ENCODE results near the gene SGSM2.

SGSM2 gene

DNA sequence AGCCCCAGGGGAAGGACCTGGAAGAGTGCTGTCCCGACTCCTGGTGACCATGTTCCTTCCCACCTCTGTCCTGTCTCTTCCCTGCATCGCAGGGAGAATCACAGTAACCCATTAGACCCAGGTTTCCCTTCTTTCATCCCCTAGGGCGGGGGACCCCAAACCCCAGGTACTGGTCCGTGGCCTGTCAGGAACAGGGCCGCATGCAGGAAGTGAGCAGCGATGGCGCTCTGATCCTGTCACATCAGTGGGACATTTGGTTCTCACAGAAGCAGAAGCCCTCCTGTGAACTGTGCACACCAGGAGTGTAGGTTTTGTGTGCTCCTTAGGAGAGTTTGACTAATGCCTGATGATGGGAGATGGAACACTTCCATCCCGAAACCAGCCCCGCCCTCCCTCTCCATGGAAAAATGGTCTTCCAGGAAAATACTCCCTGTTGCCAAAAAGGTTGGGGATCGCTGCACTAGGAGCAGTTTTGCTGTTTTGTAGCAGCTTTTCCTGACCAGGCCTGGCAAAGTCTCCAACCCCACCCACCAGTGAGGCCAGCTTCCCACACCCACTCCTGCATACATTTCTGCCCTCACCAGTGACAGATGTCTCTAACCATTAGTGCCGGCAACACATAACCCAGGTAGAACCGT is 53.0 kb downstream of the SGSM2 start:
- H3K27ac ChIP-seq (ENCODE audit: low read depth, low read length) = no peak overlapping the region
- no peaks in the 10 kb centered on the region for H3K9me2 ChIP-seq (replicated peaks; ENCODE audit: control insufficient read depth, low read length)
- H3K4me1 ChIP-seq (ENCODE audit: control insufficient read depth, low read length) = peaks cover 25% of the 10 kb centered on the region
- no peaks in the 10 kb centered on the region for H3K9me3 ChIP-seq (ENCODE audit: control insufficient read depth, insufficient read depth, low read length)
- no peaks in the 10 kb centered on the region for H4K20me1 ChIP-seq (ENCODE audit: control insufficient read depth, insufficient read depth, low read depth, low read length)
- peaks cover 21% of the 10 kb centered on the region for H3K36me3 ChIP-seq (ENCODE audit: control insufficient read depth, low read length)
- no peak overlapping the region for H3K4me3 ChIP-seq (ENCODE audit: low read length)
- H3F3A ChIP-seq (ENCODE audit: control insufficient read depth, insufficient read depth) = peaks cover 6% of the 10 kb centered on the region
- peak overlapping the region; percentile 88; the same call in 1 of the 2 replicates for H3K4me2 ChIP-seq (ENCODE audit: low read length)
- TF ChIP-seq, protein P1, sequence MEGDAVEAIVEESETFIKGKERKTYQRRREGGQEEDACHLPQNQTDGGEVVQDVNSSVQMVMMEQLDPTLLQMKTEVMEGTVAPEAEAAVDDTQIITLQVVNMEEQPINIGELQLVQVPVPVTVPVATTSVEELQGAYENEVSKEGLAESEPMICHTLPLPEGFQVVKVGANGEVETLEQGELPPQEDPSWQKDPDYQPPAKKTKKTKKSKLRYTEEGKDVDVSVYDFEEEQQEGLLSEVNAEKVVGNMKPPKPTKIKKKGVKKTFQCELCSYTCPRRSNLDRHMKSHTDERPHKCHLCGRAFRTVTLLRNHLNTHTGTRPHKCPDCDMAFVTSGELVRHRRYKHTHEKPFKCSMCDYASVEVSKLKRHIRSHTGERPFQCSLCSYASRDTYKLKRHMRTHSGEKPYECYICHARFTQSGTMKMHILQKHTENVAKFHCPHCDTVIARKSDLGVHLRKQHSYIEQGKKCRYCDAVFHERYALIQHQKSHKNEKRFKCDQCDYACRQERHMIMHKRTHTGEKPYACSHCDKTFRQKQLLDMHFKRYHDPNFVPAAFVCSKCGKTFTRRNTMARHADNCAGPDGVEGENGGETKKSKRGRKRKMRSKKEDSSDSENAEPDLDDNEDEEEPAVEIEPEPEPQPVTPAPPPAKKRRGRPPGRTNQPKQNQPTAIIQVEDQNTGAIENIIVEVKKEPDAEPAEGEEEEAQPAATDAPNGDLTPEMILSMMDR (IDR thresholded peaks at IDR 0.05; ENCODE audit: low read depth, low read length, poor library complexity, severe bottlenecking) = no peak
- no peak for TF ChIP-seq EZH2phosphoT487 (IDR thresholded peaks at IDR 0.05; ENCODE audit: borderline replicate concordance, low read length)
- no peaks in the 10 kb centered on the region for H3K27me3 ChIP-seq (ENCODE audit: control insufficient read depth, low read length)
- H3K79me2 ChIP-seq (ENCODE audit: control insufficient read depth, low read length) = peaks cover 38% of the 10 kb centered on the region

DNA sequence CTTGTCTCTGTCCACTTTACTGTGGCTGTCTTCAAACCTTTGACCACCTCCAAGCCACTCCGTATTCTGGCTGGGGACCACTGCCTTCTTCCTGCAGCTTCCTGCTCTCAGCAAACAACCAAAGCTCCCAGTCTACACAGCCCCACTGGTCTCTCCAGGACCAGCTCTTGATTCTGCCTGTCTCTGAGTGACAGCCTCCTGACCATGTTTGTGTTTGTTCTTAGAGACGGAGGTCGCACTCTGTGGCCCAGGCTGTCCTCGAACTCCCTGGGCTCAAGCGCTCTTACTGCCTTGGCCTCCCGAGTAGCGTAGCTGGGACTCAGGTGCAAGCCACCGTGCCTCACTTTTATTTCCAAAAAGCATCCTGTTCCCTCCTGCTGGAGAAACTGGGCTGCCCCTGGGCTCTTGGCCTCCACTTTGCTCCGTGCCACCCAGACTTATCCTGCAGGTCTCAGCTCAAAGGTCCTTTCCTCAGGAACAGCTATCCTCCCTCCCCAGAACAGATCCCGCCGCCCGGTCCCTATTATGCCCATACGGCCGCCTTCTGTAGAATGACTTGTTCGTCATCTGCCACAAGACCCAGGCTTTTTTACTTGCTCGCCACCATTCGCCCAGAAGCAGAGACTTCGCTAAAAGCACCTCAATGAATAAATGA is 54.4 kb downstream of the SGSM2 start:
- Histone ChIP-seq H3K79me2 (ENCODE audit: control insufficient read depth, low read length) (peaks cover 51% of the 10 kb centered on the region), H3F3A (ENCODE audit: control insufficient read depth, insufficient read depth) (peaks cover 6% of the 10 kb centered on the region), H3K9me3 (ENCODE audit: control insufficient read depth, insufficient read depth, low read length) (no peaks in the 10 kb centered on the region), H3K36me3 (ENCODE audit: control insufficient read depth, low read length) (peaks cover 21% of the 10 kb centered on the region), H3K9me2 (replicated peaks; ENCODE audit: control insufficient read depth, low read length) (no peaks in the 10 kb centered on the region), H3K27ac (ENCODE audit: low read depth, low read length) (peak overlapping the region; percentile 92), H3K4me2 (ENCODE audit: low read length) (peak overlapping the region; percentile 88), H3K4me3 (ENCODE audit: low read length) (peak overlapping the region; percentile 79), H3K27me3 (ENCODE audit: control insufficient read depth, low read length) (no peaks in the 10 kb centered on the region), H4K20me1 (ENCODE audit: control insufficient read depth, insufficient read depth, low read depth, low read length) (no peaks in the 10 kb centered on the region), H3K4me1 (ENCODE audit: control insufficient read depth, low read length) (peaks cover 39% of the 10 kb centered on the region)
- TF ChIP-seq EZH2phosphoT487 (IDR thresholded peaks at IDR 0.05; ENCODE audit: borderline replicate concordance, low read length) = no peak
- TF ChIP-seq, protein P1 (IDR thresholded peaks at IDR 0.05; ENCODE audit: low read depth, low read length, poor library complexity, severe bottlenecking) = no peak

GRCh38 chr17:2392252-2393173 is 55.2 kb downstream of the SGSM2 start:
- Histone ChIP-seq H3K79me2 (ENCODE audit: control insufficient read depth, low read length) (peaks cover 57% of the 10 kb centered on the region), H3K4me3 (ENCODE audit: low read length) (peak overlapping the region; percentile 79), H3F3A (ENCODE audit: control insufficient read depth, insufficient read depth) (peaks cover 6% of the 10 kb centered on the region), H3K36me3 (ENCODE audit: control insufficient read depth, low read length) (peaks cover 16% of the 10 kb centered on the region), H3K4me2 (ENCODE audit: low read length) (peak overlapping the region; percentile 88), H4K20me1 (ENCODE audit: control insufficient read depth, insufficient read depth, low read depth, low read length) (no peaks in the 10 kb centered on the region), H3K9me2 (replicated peaks; ENCODE audit: control insufficient read depth, low read length) (no peaks in the 10 kb centered on the region), H3K27ac (ENCODE audit: low read depth, low read length) (peak overlapping the region; percentile 92), H3K27me3 (ENCODE audit: control insufficient read depth, low read length) (no peaks in the 10 kb centered on the region), H3K4me1 (ENCODE audit: control insufficient read depth, low read length) (peaks cover 46% of the 10 kb centered on the region), H3K9me3 (ENCODE audit: control insufficient read depth, insufficient read depth, low read length) (no peaks in the 10 kb centered on the region)
- TF ChIP-seq EZH2phosphoT487 (IDR thresholded peaks at IDR 0.05; ENCODE audit: borderline replicate concordance, low read length) = no peak
- TF ChIP-seq, protein P1 (IDR thresholded peaks at IDR 0.05; ENCODE audit: low read depth, low read length, poor library complexity, severe bottlenecking) = no peak
